Parathyroid adenoma (tissue), 2 donors: ENCODE data around the gene AKIRIN2.
"Not testable (repeated sequence)": the region's sequence is repeated elsewhere in the genome, so short reads cannot be mapped to it uniquely, and the experiment has no call there.

ENCODE experiments used
- H2AFZ ChIP-seq: fragments of 300-600 bp; sonication (generic); one replicate; pipeline ENCODE4 v1.7.0; 2017; ENCODE audit warnings: antibody characterized with exemption, mild to moderate bottlenecking
- H3K27ac ChIP-seq: fragments of 300-600 bp; sonication (generic); one replicate; pipeline ENCODE4 v1.7.0; 2017
- H3K27me3 ChIP-seq: fragments of 300-600 bp; sonication (generic); one replicate; pipeline ENCODE4 v1.7.0; 2017; ENCODE audit warnings: low read length; ENCODE audit not compliant: control insufficient read depth, insufficient read depth
- H3K36me3 ChIP-seq: fragments of 300-600 bp; sonication (generic); one replicate; pipeline ENCODE4 v1.7.0; 2017; ENCODE audit warnings: low read length; ENCODE audit not compliant: control insufficient read depth, insufficient read depth
- H3K4me1 ChIP-seq: fragments of 300-600 bp; sonication (generic); one replicate; pipeline ENCODE4 v1.7.0; 2017; ENCODE audit warnings: control low read depth
- H3K4me2 ChIP-seq: fragments of 300-600 bp; sonication (generic); one replicate; pipeline ENCODE4 v1.7.0; 2017; ENCODE audit warnings: low read length
- H3K4me3 ChIP-seq: fragments of 300-600 bp; sonication (generic); one replicate; pipeline ENCODE4 v1.7.0; 2017; ENCODE audit warnings: low read depth, low read length
- H3K79me2 ChIP-seq: fragments of 300-600 bp; sonication (generic); one replicate; pipeline ENCODE4 v1.7.0; 2017; ENCODE audit warnings: control low read depth
- H3K9ac ChIP-seq: fragments of 300-600 bp; sonication (generic); one replicate; pipeline ENCODE4 v1.7.0; 2017; ENCODE audit warnings: mild to moderate bottlenecking
- H3K9me3 ChIP-seq: fragments of 300-600 bp; sonication (generic); one replicate; pipeline ENCODE4 v1.7.0; 2017; ENCODE audit warnings: low read length; ENCODE audit not compliant: control insufficient read depth
- TF ChIP-seq, protein P1 (sequence below): fragments of 300-600 bp; sonication (generic); IDR thresholded peaks from one replicate; pipeline ENCODE4 v1.7.0; 2017; ENCODE audit warnings: antibody characterized with exemption, mild to moderate bottlenecking
- donor health status: primary hyperparathyroidism.

AKIRIN2 gene

DNA sequence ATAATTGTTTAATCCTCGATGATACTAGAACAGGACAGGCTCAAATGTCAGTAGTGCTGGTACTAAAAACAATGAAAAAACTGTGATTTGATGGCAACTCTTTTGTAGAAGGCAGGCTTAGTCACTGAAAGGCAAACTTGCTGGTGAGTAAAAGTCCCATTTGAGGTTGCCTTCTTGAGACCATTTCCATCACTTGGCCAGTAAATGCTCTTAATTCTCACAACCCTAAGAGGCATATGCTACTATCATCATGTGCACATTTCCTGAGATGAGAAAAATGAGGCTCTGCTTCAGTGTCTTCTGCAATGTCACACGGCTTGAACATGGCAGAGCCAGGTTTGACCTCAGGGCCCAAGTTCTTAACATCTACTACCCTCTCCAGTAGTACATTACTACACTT is 9.9 kb downstream of the AKIRIN2 start:
- H3K27ac ChIP-seq = no peak overlapping the region
- TF ChIP-seq, protein P1, sequence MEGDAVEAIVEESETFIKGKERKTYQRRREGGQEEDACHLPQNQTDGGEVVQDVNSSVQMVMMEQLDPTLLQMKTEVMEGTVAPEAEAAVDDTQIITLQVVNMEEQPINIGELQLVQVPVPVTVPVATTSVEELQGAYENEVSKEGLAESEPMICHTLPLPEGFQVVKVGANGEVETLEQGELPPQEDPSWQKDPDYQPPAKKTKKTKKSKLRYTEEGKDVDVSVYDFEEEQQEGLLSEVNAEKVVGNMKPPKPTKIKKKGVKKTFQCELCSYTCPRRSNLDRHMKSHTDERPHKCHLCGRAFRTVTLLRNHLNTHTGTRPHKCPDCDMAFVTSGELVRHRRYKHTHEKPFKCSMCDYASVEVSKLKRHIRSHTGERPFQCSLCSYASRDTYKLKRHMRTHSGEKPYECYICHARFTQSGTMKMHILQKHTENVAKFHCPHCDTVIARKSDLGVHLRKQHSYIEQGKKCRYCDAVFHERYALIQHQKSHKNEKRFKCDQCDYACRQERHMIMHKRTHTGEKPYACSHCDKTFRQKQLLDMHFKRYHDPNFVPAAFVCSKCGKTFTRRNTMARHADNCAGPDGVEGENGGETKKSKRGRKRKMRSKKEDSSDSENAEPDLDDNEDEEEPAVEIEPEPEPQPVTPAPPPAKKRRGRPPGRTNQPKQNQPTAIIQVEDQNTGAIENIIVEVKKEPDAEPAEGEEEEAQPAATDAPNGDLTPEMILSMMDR = no peak

DNA sequence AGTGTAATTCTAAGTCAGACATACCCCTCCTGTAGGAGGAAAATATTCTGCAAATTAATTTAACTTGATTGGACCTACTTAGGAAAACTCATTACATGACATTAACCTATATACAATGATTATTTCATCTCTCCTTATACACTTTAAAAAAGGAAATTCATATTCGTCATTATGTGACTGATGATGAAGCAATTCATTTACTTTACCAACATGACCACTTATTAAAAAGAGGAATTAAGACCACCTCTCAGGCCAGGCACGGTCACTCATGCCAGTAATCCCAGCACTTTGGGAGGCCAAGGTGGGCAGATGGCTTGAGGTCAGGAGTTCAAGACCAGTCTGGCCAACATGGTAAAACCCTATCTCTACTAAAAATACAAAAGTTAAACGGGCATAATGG is 11.6 kb downstream of the AKIRIN2 start:
- Histone ChIP-seq H3K9ac (no peak overlapping the region), H3K9me3 (no peaks in the 10 kb centered on the region), H3K79me2 (peaks cover 55% of the 10 kb centered on the region), H3K4me2 (no peak overlapping the region), H2AFZ (no peak overlapping the region), H3K4me1 (peaks cover 2% of the 10 kb centered on the region), H3K36me3 (no peaks in the 10 kb centered on the region), H3K4me3 (no peak overlapping the region), H3K27ac (no peak overlapping the region), H3K27me3 (no peaks in the 10 kb centered on the region)
- TF ChIP-seq, protein P1 = no peak

More for the DNA sequence above, 9.9 kb downstream of the AKIRIN2 start:
- H3K9me3 ChIP-seq = no peaks in the 10 kb centered on the region
- H3K36me3 ChIP-seq = no peaks in the 10 kb centered on the region
- no peak overlapping the region for H3K9ac ChIP-seq
- H3K79me2 ChIP-seq = peaks cover 44% of the 10 kb centered on the region
- no peaks in the 10 kb centered on the region for H3K4me1 ChIP-seq
- H3K4me3 ChIP-seq = no peak overlapping the region
- H3K27me3 ChIP-seq = no peaks in the 10 kb centered on the region
- no peak overlapping the region for H2AFZ ChIP-seq
- H3K4me2 ChIP-seq = no peak overlapping the region

DNA sequence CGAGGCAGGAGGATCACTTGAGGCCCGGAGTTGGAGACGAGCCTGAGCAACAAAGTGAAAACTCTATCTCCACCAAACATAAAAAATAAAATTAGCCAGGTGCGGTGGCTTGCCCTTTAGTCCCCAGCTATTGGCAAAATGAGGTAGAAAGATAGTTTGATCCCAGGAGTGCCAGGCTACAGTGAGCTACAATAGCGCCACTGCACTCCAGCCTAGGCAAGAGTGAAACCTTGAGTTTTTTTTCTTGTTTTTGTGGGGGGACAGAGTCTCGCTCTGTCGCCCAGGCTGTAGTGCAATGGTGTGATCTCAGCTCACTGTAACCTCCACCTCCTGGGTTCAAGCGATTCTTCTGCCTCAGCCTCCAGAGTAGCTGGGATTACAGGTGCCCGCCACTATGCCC is 14.1 kb downstream of the AKIRIN2 start:
- not testable (repeated sequence) for H3K27ac ChIP-seq, H3K4me1 ChIP-seq, H3K4me3 ChIP-seq, H3K36me3 ChIP-seq, H3K4me2 ChIP-seq, H3K9me3 ChIP-seq, H3K27me3 ChIP-seq, H2AFZ ChIP-seq, H3K9ac ChIP-seq
- H3K79me2 ChIP-seq = peaks cover 67% of the 10 kb centered on the region

DNA sequence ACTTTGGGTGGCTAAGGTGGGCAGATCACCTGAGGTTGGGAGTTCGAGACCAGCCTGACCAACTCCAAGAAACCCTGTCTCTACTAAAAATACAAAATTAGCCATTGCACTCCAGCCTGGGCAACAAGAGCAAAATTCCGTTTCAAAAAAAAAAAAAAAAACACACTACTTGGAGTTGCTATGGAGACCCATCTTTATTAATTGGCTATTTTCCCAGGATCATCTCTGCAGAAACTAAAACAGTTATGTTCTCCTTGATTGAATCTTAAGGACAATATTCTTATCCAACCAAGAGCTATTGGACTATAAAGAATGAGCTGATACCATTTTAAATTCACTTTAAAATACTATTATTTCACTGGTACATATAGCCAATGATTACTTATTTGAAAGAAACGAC is 14.7 kb downstream of the AKIRIN2 start:
- no peak overlapping the region for H3K4me2 ChIP-seq
- H3K9ac ChIP-seq = no peak overlapping the region
- peaks cover 66% of the 10 kb centered on the region for H3K79me2 ChIP-seq
- H3K4me3 ChIP-seq = no peak overlapping the region
- TF ChIP-seq, protein P1 = no peak
- no peak overlapping the region for H2AFZ ChIP-seq
- no peak overlapping the region for H3K27ac ChIP-seq
- H3K36me3 ChIP-seq = no peaks in the 10 kb centered on the region
- H3K27me3 ChIP-seq = no peaks in the 10 kb centered on the region
- peaks cover 2% of the 10 kb centered on the region for H3K4me1 ChIP-seq
- H3K9me3 ChIP-seq = no peaks in the 10 kb centered on the region

DNA sequence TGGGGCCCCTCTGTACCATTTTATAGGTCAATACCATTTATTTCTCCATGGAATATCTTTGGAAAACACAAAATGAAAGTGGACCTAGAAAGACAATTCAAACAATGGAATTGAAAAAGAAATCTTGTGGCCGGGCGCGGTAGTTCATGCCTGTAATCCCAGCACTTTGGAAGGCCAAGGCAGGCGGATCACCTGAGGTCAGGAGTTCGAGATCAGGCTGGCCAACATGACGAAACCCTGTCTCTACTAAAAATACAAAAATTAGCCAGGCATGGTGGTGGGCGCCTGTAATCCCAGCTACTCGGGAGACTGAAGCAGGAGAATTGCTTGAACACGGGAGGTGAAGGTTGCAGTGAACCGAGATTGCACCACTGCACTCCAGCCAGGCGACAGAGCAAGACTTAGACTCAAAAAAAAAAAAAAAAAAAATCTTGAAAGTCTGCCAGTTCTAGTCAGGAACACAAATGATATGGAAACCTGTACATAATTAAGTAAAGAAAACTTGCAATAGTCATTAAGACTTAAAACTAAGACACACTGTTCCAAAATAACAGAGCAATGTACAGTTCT is 15.3 kb downstream of the AKIRIN2 start:
- H3K4me1 ChIP-seq, H3K4me2 ChIP-seq, H3K36me3 ChIP-seq, H3K27me3 ChIP-seq, H3K9ac ChIP-seq, H3K4me3 ChIP-seq, H2AFZ ChIP-seq, H3K9me3 ChIP-seq, H3K27ac ChIP-seq: not testable (repeated sequence)
- H3K79me2 ChIP-seq = peaks cover 66% of the 10 kb centered on the region
